PC-3 (cell line): ENCODE measurements around the gene ALPK3.

Source experiments
- CTCF ChIP-seq: fragments of 300-600 bp; sonication (generic); conservative IDR thresholded peaks from 2 replicates; pipeline ENCODE4 v1.5.1; 2017; ENCODE audit warnings: antibody characterized with exemption, low read depth, mild to moderate bottlenecking, low read length
- EZH2 ChIP-seq: fragments of 300-600 bp; sonication (generic); IDR thresholded peaks from one replicate; pipeline ENCODE4 v1.6.1; 2017; ENCODE audit warnings: antibody characterized with exemption, mild to moderate bottlenecking, low read length; ENCODE audit not compliant: unreplicated experiment
- EZH2phosphoT487 ChIP-seq: fragments of 300-600 bp; sonication (generic); IDR thresholded peaks from 2 replicates; pipeline ENCODE4 v1.6.1; 2018; ENCODE audit warnings: mild to moderate bottlenecking, antibody characterized with exemption, low read length, borderline replicate concordance

GRCh38 chr15:84913360-84913723 lies 96.2 kb downstream of the ALPK3 start:
- TF ChIP-seq CTCF (no peak), EZH2phosphoT487 (no peak), EZH2 (no peak)
